WERI-Rb-1 (cell line): Measurements from ENCODE around the gene TMEM185B.

Source experiments
- DNase-seq: peaks from one replicate; pipeline ENCODE4 v3.0.0-alpha.2; 2020
- H3K27ac ChIP-seq: fragments of 250-450 bp; sonication (Bioruptor Pico); 2 replicates; pipeline ENCODE4 v1.5.1; 2020; ENCODE audit warnings: mild to moderate bottlenecking, moderate library complexity
- H3K27me3 ChIP-seq: fragments of 250-450 bp; sonication (Bioruptor Pico); 2 replicates; pipeline ENCODE4 v1.5.1; 2021; ENCODE audit warnings: mild to moderate bottlenecking, low read depth, moderate library complexity; ENCODE audit not compliant: insufficient read depth, severe bottlenecking
- H3K36me3 ChIP-seq: fragments of 250-450 bp; sonication (Bioruptor Pico); 2 replicates; pipeline ENCODE4 v1.5.1; 2020; ENCODE audit warnings: mild to moderate bottlenecking, moderate library complexity
- H3K4me3 ChIP-seq: 2 replicates; pipeline ENCODE4 v1.5.1; 2011; ENCODE audit warnings: low read depth, mild to moderate bottlenecking, control low read depth, low read length
- H3K9me3 ChIP-seq: fragments of 250-450 bp; sonication (Bioruptor Pico); 2 replicates; pipeline ENCODE4 v1.5.1; 2021; ENCODE audit warnings: mild to moderate bottlenecking, moderate library complexity; ENCODE audit not compliant: severe bottlenecking
- TF ChIP-seq, protein P1 (sequence below): IDR thresholded peaks from 2 replicates; pipeline ENCODE4 v1.5.1; 2011; ENCODE audit warnings: low read depth, mild to moderate bottlenecking, control low read depth, inconsistent platforms, low read length

Gene TMEM185B

GRCh38 chr2:120210270-120210693 lies 12.9 kb downstream of the TMEM185B start:
- no peaks in the 10 kb centered on the region for H3K9me3 ChIP-seq
- no peak for DNase-seq
- no peaks in the 10 kb centered on the region for H3K36me3 ChIP-seq
- H3K27me3 ChIP-seq: no peaks in the 10 kb centered on the region
- H3K27ac ChIP-seq: no peak overlapping the region
- TF ChIP-seq, protein P1, sequence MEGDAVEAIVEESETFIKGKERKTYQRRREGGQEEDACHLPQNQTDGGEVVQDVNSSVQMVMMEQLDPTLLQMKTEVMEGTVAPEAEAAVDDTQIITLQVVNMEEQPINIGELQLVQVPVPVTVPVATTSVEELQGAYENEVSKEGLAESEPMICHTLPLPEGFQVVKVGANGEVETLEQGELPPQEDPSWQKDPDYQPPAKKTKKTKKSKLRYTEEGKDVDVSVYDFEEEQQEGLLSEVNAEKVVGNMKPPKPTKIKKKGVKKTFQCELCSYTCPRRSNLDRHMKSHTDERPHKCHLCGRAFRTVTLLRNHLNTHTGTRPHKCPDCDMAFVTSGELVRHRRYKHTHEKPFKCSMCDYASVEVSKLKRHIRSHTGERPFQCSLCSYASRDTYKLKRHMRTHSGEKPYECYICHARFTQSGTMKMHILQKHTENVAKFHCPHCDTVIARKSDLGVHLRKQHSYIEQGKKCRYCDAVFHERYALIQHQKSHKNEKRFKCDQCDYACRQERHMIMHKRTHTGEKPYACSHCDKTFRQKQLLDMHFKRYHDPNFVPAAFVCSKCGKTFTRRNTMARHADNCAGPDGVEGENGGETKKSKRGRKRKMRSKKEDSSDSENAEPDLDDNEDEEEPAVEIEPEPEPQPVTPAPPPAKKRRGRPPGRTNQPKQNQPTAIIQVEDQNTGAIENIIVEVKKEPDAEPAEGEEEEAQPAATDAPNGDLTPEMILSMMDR: no peak
- no peak overlapping the region for H3K4me3 ChIP-seq

- Histone ChIP-seq H3K9me3 (no peaks in the 10 kb centered on the region), H3K4me3 (no peak overlapping the region), H3K27ac (no peak overlapping the region), H3K36me3 (no peaks in the 10 kb centered on the region), H3K27me3 (no peaks in the 10 kb centered on the region)
- TF ChIP-seq, protein P1: no peak
- DNase-seq: no peak
These were observed 13.6 kb downstream of the TMEM185B start for GRCh38 chr2:120209427-120210269.

DNA sequence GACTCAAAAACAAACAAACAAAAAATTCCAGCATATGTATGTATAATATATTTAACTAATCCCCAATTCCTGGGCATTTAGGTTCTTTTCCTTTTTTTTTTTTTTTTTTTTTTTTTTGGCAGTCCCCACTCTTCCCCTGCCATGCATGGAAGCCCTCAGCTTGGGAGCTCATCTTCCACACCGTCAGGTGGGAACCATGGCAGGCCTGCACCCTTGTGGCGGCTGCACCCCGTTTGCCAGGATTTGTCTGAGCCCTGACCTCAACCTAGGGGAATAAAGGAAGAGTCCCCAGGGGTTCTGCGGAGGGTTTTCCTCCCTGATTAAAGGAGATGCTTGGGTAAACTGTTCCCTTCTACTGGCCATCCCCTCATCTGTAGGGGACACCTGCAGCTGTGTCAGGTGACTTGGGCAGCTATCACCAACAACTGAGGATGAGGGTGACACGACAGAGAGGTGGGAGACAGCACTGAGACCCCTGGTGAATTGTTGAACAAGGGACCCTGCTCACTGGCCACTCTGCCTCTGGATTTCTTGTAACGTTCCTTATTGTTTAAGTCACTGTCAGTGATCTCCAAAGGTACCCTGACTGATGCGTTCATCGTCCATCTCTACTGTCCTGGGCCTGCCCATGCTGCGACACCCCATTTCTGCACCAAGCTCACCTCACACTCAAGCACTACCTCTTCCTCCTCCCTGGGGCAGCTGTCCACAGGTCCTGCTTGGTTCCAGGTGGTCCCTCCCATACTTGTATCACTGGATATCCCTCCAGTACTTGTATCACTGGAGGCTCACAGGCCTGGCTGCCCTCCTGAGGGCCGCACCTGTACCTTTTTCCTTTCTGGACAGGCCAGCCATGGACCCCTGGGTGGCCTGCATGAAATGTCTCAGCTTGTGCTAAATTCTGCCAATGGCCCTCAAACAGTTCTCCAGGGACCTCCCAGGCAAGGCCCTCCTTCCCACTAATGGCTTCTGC lies 14.5 kb downstream of the TMEM185B start:
- Histone ChIP-seq H3K27ac (no peak overlapping the region), H3K4me3 (no peak overlapping the region)

DNA sequence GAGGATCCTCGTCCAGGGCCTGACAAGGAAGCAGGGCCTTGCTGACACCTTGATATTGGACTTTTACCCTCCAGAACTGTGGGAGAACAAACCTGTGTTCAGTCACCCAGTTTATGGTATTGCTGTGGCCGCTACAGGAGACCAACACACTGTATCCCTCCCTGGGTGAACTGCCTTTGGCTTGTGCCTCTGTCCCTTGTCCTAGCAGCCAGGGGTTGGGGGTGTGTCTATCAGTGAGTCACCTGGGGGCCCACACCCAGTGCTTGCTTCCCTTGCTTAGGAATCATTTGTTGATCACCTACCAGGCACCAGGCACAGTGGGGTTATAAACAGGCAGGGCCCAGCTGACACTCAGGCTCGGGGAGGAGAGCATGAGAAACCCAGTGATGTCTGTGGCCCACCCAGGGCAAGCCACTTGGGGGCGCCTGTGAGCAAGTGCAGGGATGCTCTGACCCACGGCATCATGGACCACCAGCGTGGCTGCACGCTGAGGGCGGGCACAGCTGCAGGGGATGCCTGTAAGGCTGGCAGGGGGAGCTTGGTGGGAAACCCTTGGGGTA lies 17.1 kb downstream of the TMEM185B start:
- TF ChIP-seq, protein P1: peak; percentile 95
- H3K4me3 ChIP-seq: no peak overlapping the region
- peak; percentile 59 for DNase-seq
- no peaks in the 10 kb centered on the region for H3K9me3 ChIP-seq
- no peaks in the 10 kb centered on the region for H3K36me3 ChIP-seq
- no peaks in the 10 kb centered on the region for H3K27me3 ChIP-seq
- no peak overlapping the region for H3K27ac ChIP-seq

More for the DNA sequence above, 14.5 kb downstream of the TMEM185B start:
- DNase-seq: no peak
- Histone ChIP-seq H3K36me3 (no peaks in the 10 kb centered on the region), H3K9me3 (no peaks in the 10 kb centered on the region), H3K27me3 (no peaks in the 10 kb centered on the region)
- TF ChIP-seq, protein P1: no peak

DNA sequence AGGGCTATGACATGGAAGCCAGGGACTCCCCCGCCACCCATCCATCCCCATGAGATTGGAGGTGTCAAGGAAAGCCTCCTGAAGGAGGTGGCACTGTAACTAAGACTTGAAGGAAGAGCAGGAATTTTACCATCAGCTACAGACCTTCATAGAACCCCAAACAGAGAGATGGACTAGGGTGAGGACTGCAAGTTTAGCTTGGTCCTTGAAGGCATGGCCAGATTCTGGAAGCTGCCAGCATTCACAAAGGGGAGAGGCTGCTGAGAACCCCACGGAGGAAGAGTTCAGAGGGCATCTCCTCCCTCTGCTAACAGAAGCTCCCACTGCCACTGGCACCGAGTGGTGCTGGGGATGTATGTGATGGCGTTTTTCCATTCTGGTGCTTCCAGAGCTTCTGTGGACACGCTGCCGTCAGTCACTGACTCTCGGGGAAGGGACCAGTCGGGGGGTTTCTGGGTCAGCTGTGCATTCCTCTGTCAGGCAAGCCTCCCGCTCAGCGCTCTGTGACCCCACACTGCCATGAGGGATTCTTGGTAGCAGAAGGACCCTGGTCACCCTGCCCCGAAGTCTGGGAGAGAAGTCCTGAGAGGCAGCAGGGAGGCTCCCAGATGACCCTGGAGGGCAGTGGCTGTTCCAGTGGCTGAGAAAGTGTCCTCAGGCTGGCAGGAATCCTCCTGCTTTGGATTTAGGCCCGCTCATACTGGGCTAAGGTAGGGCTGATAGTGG lies 18.1 kb downstream of the TMEM185B start:
- TF ChIP-seq, protein P1: no peak
- Histone ChIP-seq H3K4me3 (no peak overlapping the region), H3K36me3 (no peaks in the 10 kb centered on the region), H3K9me3 (no peaks in the 10 kb centered on the region), H3K27me3 (no peaks in the 10 kb centered on the region), H3K27ac (no peak overlapping the region)
- no peak for DNase-seq
